GM12875 (cell line): ENCODE results near the gene PARD6A.
"Not testable (repeated sequence)": the region's sequence is repeated elsewhere in the genome, so short reads cannot be mapped to it uniquely, and the experiment has no call there.

Source experiments
- H3K4me3 ChIP-seq: one replicate; pipeline ENCODE4 v1.5.1; 2011; ENCODE audit warnings: low read depth, low read length, control low read depth
- TF ChIP-seq, protein P1 (sequence below): IDR thresholded peaks from 2 replicates; pipeline ENCODE4 v1.5.1; 2011; ENCODE audit warnings: low read depth, mild to moderate bottlenecking, control low read depth, inconsistent platforms, low read length, moderate library complexity, borderline replicate concordance; ENCODE audit not compliant: insufficient read depth

PARD6A gene

DNA sequence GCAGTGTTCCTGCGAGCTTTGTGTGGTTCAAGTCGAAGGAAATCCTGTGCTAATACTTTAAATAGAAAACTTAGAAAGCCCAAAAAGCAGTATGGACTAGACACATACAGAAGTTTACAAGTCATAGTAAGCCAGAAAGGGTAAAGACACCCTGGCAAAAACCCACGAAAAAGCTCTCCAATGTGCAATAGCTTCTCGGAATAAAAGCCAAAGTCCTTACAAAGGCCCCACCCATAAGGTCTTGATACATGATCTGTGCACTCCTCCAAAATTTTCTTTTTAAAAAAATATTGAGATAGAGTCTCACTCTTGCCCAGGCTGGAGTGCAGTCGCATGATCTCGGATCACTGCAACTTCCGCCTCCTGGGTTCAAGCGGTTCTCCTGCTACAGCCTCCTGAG, 16.2 kb downstream of the PARD6A start:
- H3K4me3 ChIP-seq = no peak overlapping the region

DNA sequence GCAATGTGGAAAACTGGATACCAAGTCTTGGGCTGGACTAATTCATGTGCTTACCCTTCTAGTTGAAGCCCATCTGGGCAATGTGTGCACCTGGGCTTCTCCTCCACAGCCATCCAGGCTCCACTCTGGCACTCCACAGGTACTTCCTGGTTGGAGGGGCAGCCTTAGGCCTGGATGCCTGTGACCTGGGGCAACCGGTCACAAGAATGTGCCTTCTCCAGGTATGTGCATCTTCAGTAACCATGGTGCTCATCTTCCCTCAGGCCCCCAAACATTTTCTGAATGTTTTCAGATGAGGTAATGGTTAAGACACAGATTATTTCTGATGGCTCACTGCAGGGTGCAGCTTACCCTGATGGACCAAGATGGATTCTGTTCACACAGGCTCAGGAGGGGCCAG, 17.0 kb downstream of the PARD6A start:
- no peak overlapping the region for H3K4me3 ChIP-seq
- TF ChIP-seq, protein P1, sequence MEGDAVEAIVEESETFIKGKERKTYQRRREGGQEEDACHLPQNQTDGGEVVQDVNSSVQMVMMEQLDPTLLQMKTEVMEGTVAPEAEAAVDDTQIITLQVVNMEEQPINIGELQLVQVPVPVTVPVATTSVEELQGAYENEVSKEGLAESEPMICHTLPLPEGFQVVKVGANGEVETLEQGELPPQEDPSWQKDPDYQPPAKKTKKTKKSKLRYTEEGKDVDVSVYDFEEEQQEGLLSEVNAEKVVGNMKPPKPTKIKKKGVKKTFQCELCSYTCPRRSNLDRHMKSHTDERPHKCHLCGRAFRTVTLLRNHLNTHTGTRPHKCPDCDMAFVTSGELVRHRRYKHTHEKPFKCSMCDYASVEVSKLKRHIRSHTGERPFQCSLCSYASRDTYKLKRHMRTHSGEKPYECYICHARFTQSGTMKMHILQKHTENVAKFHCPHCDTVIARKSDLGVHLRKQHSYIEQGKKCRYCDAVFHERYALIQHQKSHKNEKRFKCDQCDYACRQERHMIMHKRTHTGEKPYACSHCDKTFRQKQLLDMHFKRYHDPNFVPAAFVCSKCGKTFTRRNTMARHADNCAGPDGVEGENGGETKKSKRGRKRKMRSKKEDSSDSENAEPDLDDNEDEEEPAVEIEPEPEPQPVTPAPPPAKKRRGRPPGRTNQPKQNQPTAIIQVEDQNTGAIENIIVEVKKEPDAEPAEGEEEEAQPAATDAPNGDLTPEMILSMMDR = no peak

More for the DNA sequence above, 16.2 kb downstream of the PARD6A start:
- TF ChIP-seq, protein P1 = no peak

DNA sequence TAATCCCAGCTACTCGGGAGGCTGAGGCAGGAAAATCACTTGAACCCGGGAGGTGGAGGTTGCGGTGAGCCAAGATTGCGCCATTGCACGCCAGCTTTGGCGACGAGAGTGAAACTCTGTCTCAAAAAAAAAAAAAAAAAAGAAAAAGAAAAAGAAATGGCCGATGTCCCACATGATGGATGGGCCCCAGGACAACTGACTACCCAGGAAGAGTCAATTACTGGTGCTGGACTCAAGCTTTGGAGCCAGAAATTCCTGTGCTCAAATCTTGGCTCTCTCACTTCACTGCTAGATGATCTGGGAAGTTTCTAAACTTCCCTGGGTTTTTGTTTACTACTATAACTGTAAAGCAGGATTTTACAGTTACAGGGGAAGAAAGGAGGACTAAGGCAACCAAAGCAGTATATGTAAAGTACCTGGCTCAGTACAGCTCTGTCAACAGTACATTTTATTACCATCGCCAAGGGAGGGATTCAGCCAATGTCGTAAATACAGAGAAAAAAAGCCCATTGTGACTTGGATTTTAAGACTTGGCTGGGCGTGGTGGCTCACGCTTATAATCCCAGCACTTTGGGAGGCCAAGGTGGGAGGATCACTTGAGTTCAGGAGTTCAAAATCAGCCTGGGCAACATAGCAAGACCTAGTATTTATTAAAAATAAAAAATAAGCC, 17.7 kb downstream of the PARD6A start:
- TF ChIP-seq, protein P1 = no peak
- no peak overlapping the region for H3K4me3 ChIP-seq

DNA sequence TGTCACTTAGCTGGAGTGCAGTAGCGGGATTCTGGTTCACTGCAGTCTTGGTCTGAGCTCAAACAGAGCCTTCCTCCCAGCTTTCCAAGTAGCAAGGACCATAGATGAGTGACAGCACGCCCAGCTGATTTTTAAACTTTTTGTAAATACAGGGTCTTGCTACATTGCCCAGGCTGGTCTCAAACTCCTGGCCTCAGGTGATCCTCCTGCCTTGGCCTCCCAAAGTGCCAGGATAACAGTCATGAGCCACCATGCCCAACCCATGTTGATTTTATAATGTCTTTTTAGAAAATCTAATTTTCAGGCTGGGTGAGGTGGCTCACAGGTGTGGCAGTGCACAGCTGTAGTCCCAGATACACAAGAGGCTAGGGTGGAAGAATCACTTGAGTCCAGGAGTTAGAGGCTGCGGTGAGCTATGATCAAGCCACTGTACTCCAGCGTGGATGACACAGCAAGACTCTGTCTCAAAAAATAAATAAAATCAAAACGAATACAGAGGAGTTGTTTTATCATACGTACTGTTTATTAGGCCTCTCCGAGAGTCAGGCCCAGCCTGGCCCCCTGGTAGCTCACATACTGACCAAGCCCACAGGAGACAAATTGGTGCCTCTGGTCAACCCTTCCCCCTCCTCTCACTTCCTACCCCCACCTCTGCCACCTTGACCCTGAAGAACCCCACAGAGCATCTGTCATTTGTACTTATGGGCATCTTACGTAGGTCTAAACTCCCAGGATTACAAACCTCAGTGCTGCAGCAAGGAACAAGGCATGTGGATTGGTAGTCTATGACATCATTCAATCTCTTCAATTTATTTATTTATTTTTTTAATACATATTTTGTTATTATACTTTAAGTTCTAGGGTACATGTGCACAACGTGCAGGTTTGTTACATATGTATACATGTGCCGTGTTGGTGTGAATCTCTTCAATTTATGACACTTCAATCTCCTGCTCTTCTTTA, 19.5 kb downstream of the PARD6A start:
- H3K4me3 ChIP-seq = no peak overlapping the region
- TF ChIP-seq, protein P1 = no peak

DNA sequence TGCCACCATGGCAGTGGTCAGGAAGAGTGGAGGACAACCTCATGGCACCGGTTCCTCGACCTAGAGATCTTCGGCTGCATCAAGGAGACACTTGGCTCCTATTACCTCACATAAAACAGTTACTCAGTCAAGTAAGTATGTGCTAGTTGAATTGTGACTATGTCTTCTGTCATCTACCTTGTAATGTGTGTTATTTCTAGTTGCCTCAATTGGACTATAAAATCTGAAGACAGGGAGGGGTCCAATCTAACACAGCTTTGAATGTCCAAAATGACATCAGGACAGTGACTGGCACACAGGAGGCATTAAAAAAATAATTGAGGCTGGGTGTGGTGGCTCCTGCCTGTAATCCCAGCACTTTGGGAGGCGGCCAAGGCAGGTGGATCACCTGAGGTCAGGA, 23.0 kb downstream of the PARD6A start:
- TF ChIP-seq, protein P1 = no peak
- no peak overlapping the region for H3K4me3 ChIP-seq

DNA sequence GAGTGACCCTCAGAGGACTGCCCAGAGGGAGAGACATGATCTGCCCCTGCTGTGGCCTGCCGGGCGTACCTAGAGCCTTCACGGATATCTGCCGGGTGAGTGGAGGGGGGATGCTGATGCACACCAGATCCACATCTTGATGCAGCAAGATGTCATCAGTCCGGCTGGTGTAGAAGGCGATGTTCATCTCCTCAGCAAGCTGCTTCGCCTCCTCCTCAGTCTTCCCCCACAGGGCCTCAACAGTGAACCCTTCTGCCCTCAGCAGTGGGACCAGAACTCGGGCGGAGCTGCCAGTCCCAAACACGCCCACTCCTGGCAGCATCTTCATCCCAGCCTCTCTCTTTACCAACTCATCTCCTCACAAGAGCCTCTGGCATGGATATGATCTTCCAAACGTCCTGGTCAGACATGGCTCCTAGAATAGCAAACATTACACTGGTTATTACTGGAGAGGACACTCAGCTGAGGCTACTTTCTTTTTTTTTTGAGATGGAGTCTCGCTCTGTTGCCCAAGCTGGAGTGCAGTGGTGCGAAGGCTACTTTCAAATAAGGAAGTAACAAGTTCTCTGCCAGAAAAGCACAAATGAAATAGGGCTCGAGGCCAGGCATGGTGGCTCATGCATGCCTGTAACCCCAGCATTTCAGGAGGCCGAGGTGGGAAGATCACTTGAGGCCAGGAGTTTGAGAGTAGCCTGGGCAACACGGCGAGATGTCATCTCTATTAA, 24.8 kb downstream of the PARD6A start:
- no peak overlapping the region for H3K4me3 ChIP-seq
- TF ChIP-seq, protein P1 = no peak

DNA sequence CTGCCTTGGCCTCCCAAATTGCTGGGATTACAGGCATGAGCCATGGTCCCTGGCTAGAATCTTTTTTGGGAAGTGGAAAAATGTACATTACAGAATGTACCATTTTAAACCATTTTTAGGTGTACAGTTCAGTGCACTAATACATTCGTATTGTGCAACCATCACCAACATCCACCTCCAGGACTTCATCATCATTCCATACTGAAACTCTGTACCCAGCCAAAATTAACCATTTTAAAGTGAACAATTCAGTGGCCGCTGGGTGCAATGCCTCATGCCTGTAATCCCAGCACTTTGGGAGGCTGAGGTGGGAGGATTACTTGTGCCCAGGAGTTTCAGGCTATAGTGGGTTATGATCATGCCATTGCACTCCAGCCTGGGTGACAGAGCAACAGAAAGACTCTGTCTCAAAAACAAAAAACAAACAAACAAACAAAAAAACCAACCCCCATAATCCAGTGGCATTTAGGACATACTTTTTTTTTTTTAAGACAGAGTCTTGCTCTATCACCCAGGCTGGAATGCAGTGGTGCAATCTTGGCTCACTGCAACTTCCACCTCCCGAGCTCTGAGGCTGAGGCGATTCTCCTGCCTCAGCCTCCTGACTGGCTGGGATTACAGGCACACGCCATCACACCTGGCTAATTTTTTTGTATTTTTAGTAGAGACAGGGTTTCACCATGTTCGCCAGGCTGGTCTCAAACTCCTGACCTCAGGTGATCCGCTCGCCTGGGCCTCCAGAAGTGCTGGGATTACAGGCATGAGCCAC, 32.9 kb downstream of the PARD6A start:
- H3K4me3 ChIP-seq = not testable (repeated sequence)
